PC-3 (cell line): Measurements from ENCODE around the gene TRIM66. TPM values are rescaled to one million over a fixed set of nuclear protein-coding genes. Genes with fewer than 3 reads are reported as not detected.
A peak's percentile ranks its signal among the peaks of the same experiment; 100 is the strongest.

Experiments
- ATAC-seq: fragments of 200-7000 bp; cut with Tn5 transposase; 2 replicates; pipeline ENCODE4 v1.9.1; 2020; ENCODE audit warnings: mild to moderate bottlenecking, moderate library complexity
- BruUV-seq: library from RNA; stranded (reverse); fragments of 400-500 nt; replicated peaks from 2 replicates; lab custom pipeline; 2021; lab: Mats Ljungman, UMichigan
- CTCF ChIA-PET: fragments of 300-600 bp; sonication (Branson Sonifier 250); formaldehyde crosslinking; loops from one replicate; lab custom pipeline; 2022; ENCODE audit warnings: antibody characterized with exemption; lab: Charles Lee
- POLR2A ChIA-PET: fragments of 300-600 bp; sonication (Branson Sonifier 250); formaldehyde crosslinking; loops from one replicate; lab custom pipeline; 2022; ENCODE audit warnings: antibody characterized with exemption; ENCODE audit not compliant: unreplicated experiment; lab: Charles Lee
- DNase-seq: peaks from one replicate; pipeline ENCODE4 v3.0.0-alpha.2; 2015
- H2AFZ ChIP-seq: fragments of 300-600 bp; sonication (generic); 2 replicates; pipeline ENCODE4 v1.6.0; 2016; ENCODE audit warnings: antibody characterized with exemption, low read length
- H3F3A ChIP-seq: fragments of 300-600 bp; sonication (generic); one replicate; pipeline ENCODE4 v1.6.0; 2017; ENCODE audit warnings: antibody characterized with exemption, low read length, control low read depth, mild to moderate bottlenecking; ENCODE audit not compliant: unreplicated experiment
- H3K27ac ChIP-seq: fragments of 300-600 bp; sonication (generic); 2 replicates; pipeline ENCODE4 v1.5.1; 2016; ENCODE audit warnings: mild to moderate bottlenecking, low read length
- H3K27me3 ChIP-seq: fragments of 300-600 bp; sonication (generic); 2 replicates; pipeline ENCODE4 v1.6.1; 2016; ENCODE audit warnings: low read length, mixed read lengths
- H3K36me3 ChIP-seq: fragments of 300-600 bp; sonication (generic); 2 replicates; pipeline ENCODE4 v1.6.1; 2016; ENCODE audit warnings: low read depth, mixed run types, low read length, mixed read lengths
- H3K4me1 ChIP-seq: fragments of 300-600 bp; sonication (generic); 2 replicates; pipeline ENCODE4 v1.5.1; 2016; ENCODE audit warnings: low read length; ENCODE audit not compliant: insufficient read depth
- H3K4me2 ChIP-seq: fragments of 300-600 bp; sonication (generic); 2 replicates; pipeline ENCODE4 v1.6.0; 2016; ENCODE audit warnings: low read length
- H3K4me3 ChIP-seq: fragments of 300-600 bp; sonication (generic); 2 replicates; pipeline ENCODE4 v1.5.1; 2016; ENCODE audit warnings: mild to moderate bottlenecking, low read length, mixed read lengths
- H3K79me2 ChIP-seq: fragments of 300-600 bp; sonication (generic); 2 replicates; pipeline ENCODE4 v1.6.1; 2017; ENCODE audit warnings: low read length, mixed read lengths
- H3K9ac ChIP-seq: fragments of 300-600 bp; sonication (generic); 2 replicates; pipeline ENCODE4 v1.6.0; 2016; ENCODE audit warnings: mild to moderate bottlenecking, low read length
- H3K9me2 ChIP-seq: fragments of 300-600 bp; sonication (generic); replicated peaks from 2 replicates; pipeline ENCODE4 v1.6.1; 2016; ENCODE audit warnings: mixed run types, low read length, mixed read lengths
- H3K9me3 ChIP-seq: fragments of 300-600 bp; sonication (generic); 2 replicates; pipeline ENCODE4 v1.6.1; 2016; ENCODE audit warnings: low read length, mixed read lengths
- H4K20me1 ChIP-seq: fragments of 300-600 bp; sonication (generic); 2 replicates; pipeline ENCODE4 v1.6.1; 2016; ENCODE audit warnings: low read length, mixed read lengths
- CTCF ChIP-seq: fragments of 300-600 bp; sonication (generic); conservative IDR thresholded peaks from 2 replicates; pipeline ENCODE4 v1.5.1; 2017; ENCODE audit warnings: antibody characterized with exemption, low read depth, mild to moderate bottlenecking, low read length
- EZH2 ChIP-seq: fragments of 300-600 bp; sonication (generic); IDR thresholded peaks from one replicate; pipeline ENCODE4 v1.6.1; 2017; ENCODE audit warnings: antibody characterized with exemption, mild to moderate bottlenecking, low read length; ENCODE audit not compliant: unreplicated experiment
- EZH2phosphoT487 ChIP-seq: fragments of 300-600 bp; sonication (generic); IDR thresholded peaks from 2 replicates; pipeline ENCODE4 v1.6.1; 2018; ENCODE audit warnings: mild to moderate bottlenecking, antibody characterized with exemption, low read length, borderline replicate concordance
- intact Hi-C: fragments of 100-400 bp; cut with micrococcal nuclease; formaldehyde crosslinking; loops from 2 replicates; pipeline ENCODE4 v1.9.0; 2023
- total RNA-seq: library from RNA; depleted of rRNA; stranded (reverse); fragments of >200 nt; gene quantifications from 2 replicates; pipeline ENCODE4 v1.2.3, GENCODE V29; 2014

Gene TRIM66
- total RNA-seq, 1 experiment from 2014 or later: 5.5 TPM

GRCh38 chr11:8652140-8652539, 30.3 kb downstream of the TRIM66 start:
- BruUV-seq: no TSS peak
- Histone ChIP-seq H4K20me1 (no peaks in the 10 kb centered on the region), H3K36me3 (no peaks in the 10 kb centered on the region), H3K27ac (no peak overlapping the region), H3K79me2 (no peaks in the 10 kb centered on the region), H3K9ac (no peak overlapping the region), H3K27me3 (no peaks in the 10 kb centered on the region), H3K9me3 (no peaks in the 10 kb centered on the region), H3K9me2 (no peaks in the 10 kb centered on the region), H3K4me3 (no peak overlapping the region), H3F3A (no peaks in the 10 kb centered on the region), H3K4me2 (no peak overlapping the region), H2AFZ (no peak overlapping the region), H3K4me1 (peaks cover 6% of the 10 kb centered on the region; the same call in 1 of the 2 replicates)
- DNase-seq (peak; percentile 58), ATAC-seq (peak; percentile 38; the same call in 1 of the 2 replicates)
- intact Hi-C loops: no loop called here
- CTCF ChIA-PET: no interaction called here
- POLR2A ChIA-PET: no interaction called here
- TF ChIP-seq EZH2 (no peak), CTCF (no peak), EZH2phosphoT487 (no peak)

GRCh38 chr11:8650401-8650990, 32.0 kb downstream of the TRIM66 start:
- Histone ChIP-seq H3K9me2 (no peaks in the 10 kb centered on the region), H3F3A (no peaks in the 10 kb centered on the region), H3K4me2 (no peak overlapping the region), H3K79me2 (no peaks in the 10 kb centered on the region), H3K4me1 (peaks cover 6% of the 10 kb centered on the region; the same call in 1 of the 2 replicates), H3K9ac (no peak overlapping the region), H3K27me3 (no peaks in the 10 kb centered on the region), H3K9me3 (no peaks in the 10 kb centered on the region), H3K4me3 (no peak overlapping the region), H4K20me1 (no peaks in the 10 kb centered on the region), H3K27ac (no peak overlapping the region), H2AFZ (no peak overlapping the region), H3K36me3 (0 out of 2 replicates have a peak, but pooled peaks cover 1% of the 10 kb centered on the region)
- CTCF ChIA-PET: no interaction called here
- TF ChIP-seq EZH2 (no peak), EZH2phosphoT487 (no peak), CTCF (no peak)
- no peak for DNase-seq
- no TSS peak for BruUV-seq
- POLR2A ChIA-PET: no interaction called here
- ATAC-seq: no peak
- intact Hi-C loops: no loop called here

GRCh38 chr11:8649361-8649760, 33.1 kb downstream of the TRIM66 start:
- Histone ChIP-seq H3K36me3 (peaks cover 10% of the 10 kb centered on the region; the same call in 1 of the 2 replicates), H2AFZ (no peak overlapping the region), H3K4me1 (peaks cover 6% of the 10 kb centered on the region; the same call in 1 of the 2 replicates), H4K20me1 (no peaks in the 10 kb centered on the region), H3K4me3 (no peak overlapping the region), H3K9ac (no peak overlapping the region), H3K79me2 (no peaks in the 10 kb centered on the region), H3K27me3 (no peaks in the 10 kb centered on the region), H3K27ac (no peak overlapping the region), H3K4me2 (no peak overlapping the region), H3F3A (no peaks in the 10 kb centered on the region), H3K9me3 (no peaks in the 10 kb centered on the region), H3K9me2 (no peaks in the 10 kb centered on the region)
- no TSS peak for BruUV-seq
- no peak for TF ChIP-seq EZH2
- no peak for TF ChIP-seq CTCF
- TF ChIP-seq EZH2phosphoT487: no peak
- peak; percentile 93 for ATAC-seq
- intact Hi-C loops: no loop called here
- DNase-seq: peak; percentile 45
- POLR2A ChIA-PET: no interaction called here
- CTCF ChIA-PET: no interaction called here
